Peyer's patch (tissue), 4 donors: ENCODE data around the gene KCNMA1. TPM values are rescaled to one million over a fixed set of nuclear protein-coding genes. Genes with fewer than 3 reads are reported as not detected.
A peak's percentile ranks its signal among the peaks of the same experiment; 100 is the strongest.

Experiments used
- DNase-seq, 3 donors: peaks; one replicate each; pipeline ENCODE4 v3.0.0-alpha.2; 2017 to 2019
- H3K27ac ChIP-seq, 4 donors: fragments of 200-600 bp; sonication (generic); one replicate each; pipeline ENCODE4 v1.5.1; 2016 to 2019
- H3K27me3 ChIP-seq, 2 donors: fragments of 200-600 bp; sonication (generic); one replicate each; pipeline ENCODE4 v1.5.1; 2019
- H3K36me3 ChIP-seq, 3 donors: fragments of 200-600 bp; sonication (generic); one replicate each; pipeline ENCODE4 v1.5.1; 2016 to 2019
- H3K4me1 ChIP-seq, 4 donors: fragments of 200-600 bp; sonication (generic); one replicate each; pipeline ENCODE4 v1.5.1; 2016 to 2019
- H3K4me3 ChIP-seq, 4 donors: fragments of 200-600 bp; sonication (generic); 1 replicate in 3 of 4; 2 replicates in 1 of 4; pipeline ENCODE4 v1.5.1; 2016 to 2019; ENCODE audit warnings: mild to moderate bottlenecking in 1 of 4
- H3K9me3 ChIP-seq, 4 donors: fragments of 200-600 bp; sonication (generic); one replicate each; pipeline ENCODE4 v1.5.1; 2016 to 2019; ENCODE audit warnings: mild to moderate bottlenecking in 1 of 4
- CTCF ChIP-seq, 6 experiments: fragments of 450-650 bp in 4 of 6; fragments of 200-600 bp in 2 of 6; sonication (generic) in 1 of 6; IDR thresholded peaks; one replicate each; pipeline ENCODE4 v1.5.1; 2017 to 2019; ENCODE audit warnings: antibody characterized with exemption in 6 of 6, mild to moderate bottlenecking in 3 of 6, moderate library complexity in 1 of 6
- POLR2A ChIP-seq, 2 donors: fragments of 450-650 bp; IDR thresholded peaks; one replicate each; pipeline ENCODE4 v1.5.1; 2017; ENCODE audit warnings: antibody characterized with exemption in 2 of 2, mild to moderate bottlenecking in 2 of 2, moderate library complexity in 2 of 2
- total RNA-seq, 4 donors: library from RNA; depleted of rRNA; stranded (reverse); fragments of >200 nt; gene quantifications; one replicate each; pipeline ENCODE4 v1.1.0, GENCODE V29; 2016

The KCNMA1 gene
- total RNA-seq, 4 donors from 2014 or later, result 17.8 to 29.1 (median 23.9) TPM

DNA sequence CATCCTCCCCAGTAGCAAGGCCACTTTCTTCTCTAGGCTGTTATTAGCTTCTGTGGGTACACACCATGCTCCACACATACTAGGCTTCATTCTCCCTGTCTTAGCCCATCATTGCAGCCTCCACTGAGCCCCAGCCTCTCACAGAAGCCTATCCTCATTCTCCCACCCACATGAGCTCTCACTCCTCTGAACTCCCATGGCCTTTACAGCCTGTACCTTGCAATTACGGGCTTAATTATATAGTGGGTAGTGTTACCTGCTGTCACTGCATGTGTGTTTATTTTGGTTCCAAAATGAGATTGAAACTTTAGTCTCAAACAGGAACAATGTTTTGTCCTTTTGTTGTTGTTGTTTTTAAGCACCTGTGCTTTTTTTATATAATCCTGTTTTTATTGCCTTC is 460.0 kb downstream of the KCNMA1 start:
- Histone ChIP-seq H3K27me3 (no peaks in the 10 kb centered on the region), H3K27ac (no peak overlapping the region), H3K4me3 (no peak overlapping the region), H3K9me3 (no peaks in the 10 kb centered on the region), H3K4me1 (no peaks in the 10 kb centered on the region), H3K36me3 (no peaks in the 10 kb centered on the region)
- TF ChIP-seq CTCF (IDR thresholded peaks at IDR 0.05) (no peak), POLR2A (IDR thresholded peaks at IDR 0.05) (no peak)
- no peak for DNase-seq

- H3K27me3 ChIP-seq, result no peaks in the 10 kb centered on the region
- TF ChIP-seq CTCF (IDR thresholded peaks at IDR 0.05) (no peak), POLR2A (IDR thresholded peaks at IDR 0.05) (no peak)
- H3K4me3 ChIP-seq, result no peak overlapping the region
- DNase-seq, result no peak
- H3K4me1 ChIP-seq, result no peaks in the 10 kb centered on the region
- no peaks in the 10 kb centered on the region for H3K9me3 ChIP-seq
- H3K27ac ChIP-seq, result no peak overlapping the region
- no peaks in the 10 kb centered on the region for H3K36me3 ChIP-seq
These were observed 460.4 kb downstream of the KCNMA1 start for GRCh38 chr10:77177161-77177560.

- no peak for TF ChIP-seq CTCF (IDR thresholded peaks at IDR 0.05)
- no peak for TF ChIP-seq POLR2A (IDR thresholded peaks at IDR 0.05)
- Histone ChIP-seq H3K9me3 (no peaks in the 10 kb centered on the region), H3K4me1 (no peaks in the 10 kb centered on the region), H3K27me3 (no peaks in the 10 kb centered on the region), H3K36me3 (no peaks in the 10 kb centered on the region), H3K27ac (no peak overlapping the region), H3K4me3 (no peak overlapping the region)
- no peak for DNase-seq
These were observed 461.4 kb downstream of the KCNMA1 start for GRCh38 chr10:77176232-77176631.

DNA sequence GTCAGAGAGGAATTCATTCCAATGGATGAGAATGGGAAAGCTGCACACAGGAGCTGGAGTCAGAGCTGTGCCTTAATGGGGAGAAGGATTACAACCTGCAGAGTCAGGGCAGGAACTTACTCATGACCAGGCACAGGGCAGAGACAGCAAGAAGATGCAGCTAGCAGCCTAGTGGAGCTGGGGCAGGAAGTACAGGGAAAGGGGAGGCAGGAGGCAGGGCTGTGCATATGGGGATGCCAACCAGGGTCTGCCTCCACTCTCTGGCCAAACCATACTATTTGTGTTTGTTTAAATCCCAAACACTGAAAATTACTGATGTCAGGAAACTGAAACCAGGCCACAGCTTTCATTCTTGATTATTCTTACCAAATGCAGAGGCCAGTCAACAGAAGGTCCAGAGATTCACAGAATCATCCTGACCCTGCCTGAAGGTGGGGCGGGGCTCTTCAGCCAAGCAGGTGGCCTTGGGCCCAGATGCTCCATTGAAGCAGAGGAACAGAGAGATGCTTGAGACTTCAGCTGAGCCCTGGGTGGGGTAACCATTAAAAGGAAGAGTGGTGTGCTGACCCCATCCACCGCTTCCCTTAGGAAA is 461.9 kb downstream of the KCNMA1 start:
- Histone ChIP-seq H3K4me3 (no peak overlapping the region), H3K4me1 (no peaks in the 10 kb centered on the region), H3K27me3 (no peaks in the 10 kb centered on the region), H3K27ac (no peak overlapping the region), H3K36me3 (no peaks in the 10 kb centered on the region), H3K9me3 (no peaks in the 10 kb centered on the region)
- no peak for TF ChIP-seq CTCF (IDR thresholded peaks at IDR 0.05)
- TF ChIP-seq POLR2A (IDR thresholded peaks at IDR 0.05), result no peak
- no peak for DNase-seq

DNA sequence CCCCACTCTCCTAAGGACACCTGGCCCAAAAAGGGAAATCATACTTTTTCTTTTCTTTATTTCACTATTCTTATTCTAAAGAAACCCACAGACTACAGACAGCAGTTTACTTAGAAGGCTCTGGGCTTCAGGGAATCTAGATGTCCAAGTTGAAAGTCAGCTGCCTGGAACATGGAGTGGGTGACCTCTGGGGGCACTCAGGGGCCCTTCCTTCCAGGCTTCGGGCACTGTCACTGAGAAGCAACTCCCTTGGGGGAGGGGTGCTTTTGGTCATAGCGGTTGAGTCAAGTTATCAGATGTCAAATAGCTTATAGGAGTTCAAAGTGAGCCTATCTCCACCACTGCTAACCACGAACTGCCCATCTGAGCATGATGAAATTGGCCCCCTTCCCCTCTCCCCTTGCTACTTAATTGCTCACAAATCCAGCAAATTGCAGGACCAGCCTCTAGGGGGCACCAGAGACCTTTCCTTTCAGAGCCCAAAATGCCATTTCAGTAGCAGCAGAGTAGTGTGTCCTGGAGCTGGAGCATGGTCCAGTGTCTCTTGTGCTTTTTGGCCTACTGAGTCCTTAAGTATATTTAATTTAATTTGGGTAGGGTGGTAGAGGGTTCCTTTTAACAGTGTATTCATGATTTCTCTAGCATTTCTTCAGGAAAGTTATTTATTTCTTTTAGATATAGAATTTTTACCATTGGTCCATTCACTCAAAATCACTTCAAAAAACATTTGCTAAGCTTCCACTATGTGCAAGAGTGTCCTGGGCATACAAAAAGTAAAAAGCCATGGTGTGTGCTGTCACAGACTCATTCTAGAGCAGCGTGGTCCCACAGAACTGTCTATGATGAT is 463.8 kb downstream of the KCNMA1 start:
- H3K27ac ChIP-seq, result no peak overlapping the region
- no peaks in the 10 kb centered on the region for H3K9me3 ChIP-seq
- DNase-seq, result peak; percentile 38 to 87 (median 64)
- H3K4me1 ChIP-seq, result no peaks in the 10 kb centered on the region
- no peaks in the 10 kb centered on the region for H3K27me3 ChIP-seq
- no peak overlapping the region for H3K4me3 ChIP-seq
- H3K36me3 ChIP-seq, result no peaks in the 10 kb centered on the region
- TF ChIP-seq POLR2A (IDR thresholded peaks at IDR 0.05), result no peak
- TF ChIP-seq CTCF (IDR thresholded peaks at IDR 0.05), result peak; percentile 53 to 88 (median 84)
